HUES64 (cell line): ENCODE data around the gene PARD3.
A peak's percentile ranks its signal among the peaks of the same experiment; 100 is the strongest.

Experiments
- H3K27ac ChIP-seq: 2 replicates; pipeline ENCODE4 v1.7.0; 2013; ENCODE audit warnings: low read depth, low read length, inconsistent platforms
- H3K27me3 ChIP-seq: 2 replicates; pipeline ENCODE4 v1.6.1; 2013; ENCODE audit warnings: mild to moderate bottlenecking, low read length; ENCODE audit not compliant: insufficient read depth
- H3K36me3 ChIP-seq: 2 replicates; pipeline ENCODE4 v1.6.1; 2013; ENCODE audit warnings: mild to moderate bottlenecking, low read length; ENCODE audit not compliant: insufficient read depth
- H3K4me1 ChIP-seq: 2 replicates; pipeline ENCODE4 v1.6.1; 2013; ENCODE audit warnings: mild to moderate bottlenecking, low read length, moderate library complexity; ENCODE audit not compliant: insufficient read depth
- H3K4me3 ChIP-seq: 2 replicates; pipeline ENCODE4 v1.5.1; 2013; ENCODE audit warnings: mild to moderate bottlenecking, low read length, moderate library complexity
- H3K9ac ChIP-seq: 2 replicates; pipeline ENCODE4 v1.6.1; 2013; ENCODE audit warnings: mild to moderate bottlenecking, low read depth, low read length
- H3K9me3 ChIP-seq: 2 replicates; pipeline ENCODE4 v1.6.1; 2013; ENCODE audit warnings: low read depth, low read length; ENCODE audit not compliant: insufficient read depth
- WGBS: fragments of 150-250, 120-280 bp; methylation state at CpG from one replicate; pipeline ENCODE4 v1.1.7; 2013; ENCODE audit warnings: missing lambda C conversion rate; 5-methylcytosine and 5-hydroxymethylcytosine counted together

PARD3 gene

GRCh38 chr10:34656661-34657060 lies 158.4 kb downstream of the PARD3 start:
- Histone ChIP-seq H3K9me3 (no peaks in the 10 kb centered on the region), H3K4me1 (peaks cover 59% of the 10 kb centered on the region), H3K36me3 (no peaks in the 10 kb centered on the region), H3K4me3 (no peak overlapping the region), H3K9ac (no peak overlapping the region), H3K27me3 (no peaks in the 10 kb centered on the region), H3K27ac (no peak overlapping the region; the same call in 1 of the 2 replicates)
- 50% methylated on average over 4 of the region's 4 CpGs for WGBS

GRCh38 chr10:34655286-34656170 lies 159.6 kb downstream of the PARD3 start:
- Histone ChIP-seq H3K27me3 (no peaks in the 10 kb centered on the region), H3K4me3 (no peak overlapping the region), H3K9me3 (no peaks in the 10 kb centered on the region), H3K4me1 (peaks cover 67% of the 10 kb centered on the region), H3K9ac (no peak overlapping the region), H3K27ac (peak overlapping the region; percentile 55; the same call in 1 of the 2 replicates), H3K36me3 (no peaks in the 10 kb centered on the region)
- 27% methylated on average over 4 of the region's 6 CpGs for WGBS

- 95% methylated on average over 3 of the region's 3 CpGs for WGBS
- no peaks in the 10 kb centered on the region for H3K36me3 ChIP-seq
- no peaks in the 10 kb centered on the region for H3K9me3 ChIP-seq
- H3K9ac ChIP-seq, result no peak overlapping the region
- no peaks in the 10 kb centered on the region for H3K27me3 ChIP-seq
- peaks cover 61% of the 10 kb centered on the region for H3K4me1 ChIP-seq
- no peak overlapping the region for H3K4me3 ChIP-seq
- no peak overlapping the region for H3K27ac ChIP-seq
Observed at GRCh38 chr10:34654211-34654610, 160.9 kb downstream of the PARD3 start.

GRCh38 chr10:34653530-34653929 lies 161.6 kb downstream of the PARD3 start:
- Histone ChIP-seq H3K4me1 (peaks cover 58% of the 10 kb centered on the region), H3K9me3 (no peaks in the 10 kb centered on the region), H3K9ac (no peak overlapping the region), H3K36me3 (no peaks in the 10 kb centered on the region), H3K4me3 (no peak overlapping the region), H3K27ac (no peak overlapping the region), H3K27me3 (no peaks in the 10 kb centered on the region)
- WGBS, result 99% methylated on average over 4 of the region's 4 CpGs

DNA sequence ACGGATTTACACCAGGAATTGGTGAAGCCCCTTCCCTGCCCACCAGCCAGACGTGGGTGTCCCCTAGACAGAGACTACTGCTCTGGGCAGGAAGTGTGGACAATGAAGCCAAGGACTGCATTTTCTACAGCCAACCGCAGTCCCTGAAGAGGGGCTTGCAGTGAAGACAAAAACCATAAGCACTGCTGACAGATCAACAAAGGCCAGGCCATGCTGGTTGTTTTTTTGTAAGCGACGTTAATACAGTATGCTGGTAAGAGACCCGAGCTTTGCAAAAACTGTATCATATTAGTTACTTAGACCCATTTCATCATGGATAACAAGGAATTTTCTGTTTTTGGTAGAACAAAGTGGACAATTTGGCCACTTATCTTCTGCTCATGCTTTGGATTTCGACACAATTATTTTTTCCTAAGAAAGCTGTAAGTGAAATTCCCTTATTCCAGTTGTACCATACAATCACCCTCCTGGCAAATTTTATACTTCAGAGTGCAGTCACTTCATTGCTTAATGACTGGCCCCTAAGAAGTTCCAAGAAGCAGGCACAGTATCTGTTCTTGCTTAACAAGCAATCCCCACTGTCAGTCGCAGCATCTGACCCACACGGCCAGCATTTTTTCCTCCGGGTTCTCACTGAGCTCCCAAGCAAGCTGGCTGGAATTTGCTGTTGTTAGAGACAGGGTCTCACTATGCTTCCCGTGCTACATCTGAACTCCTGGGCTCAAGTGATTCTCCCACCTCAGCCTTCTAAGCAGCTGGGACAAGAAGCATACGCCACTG lies 163.5 kb downstream of the PARD3 start:
- Histone ChIP-seq H3K9ac (no peak overlapping the region), H3K9me3 (no peaks in the 10 kb centered on the region), H3K36me3 (no peaks in the 10 kb centered on the region), H3K27ac (peak overlapping the region; percentile 34; the same call in 1 of the 2 replicates), H3K4me1 (peaks cover 51% of the 10 kb centered on the region), H3K27me3 (no peaks in the 10 kb centered on the region), H3K4me3 (no peak overlapping the region)
- 61% methylated on average over 12 of the region's 12 CpGs for WGBS

- Histone ChIP-seq H3K9me3 (no peaks in the 10 kb centered on the region), H3K27me3 (no peaks in the 10 kb centered on the region), H3K9ac (no peak overlapping the region), H3K4me1 (peaks cover 36% of the 10 kb centered on the region), H3K4me3 (no peak overlapping the region), H3K27ac (no peak overlapping the region), H3K36me3 (no peaks in the 10 kb centered on the region)
- 94% methylated on average over 8 of the region's 8 CpGs for WGBS
Observed at GRCh38 chr10:34650156-34650555, 164.9 kb downstream of the PARD3 start.

DNA sequence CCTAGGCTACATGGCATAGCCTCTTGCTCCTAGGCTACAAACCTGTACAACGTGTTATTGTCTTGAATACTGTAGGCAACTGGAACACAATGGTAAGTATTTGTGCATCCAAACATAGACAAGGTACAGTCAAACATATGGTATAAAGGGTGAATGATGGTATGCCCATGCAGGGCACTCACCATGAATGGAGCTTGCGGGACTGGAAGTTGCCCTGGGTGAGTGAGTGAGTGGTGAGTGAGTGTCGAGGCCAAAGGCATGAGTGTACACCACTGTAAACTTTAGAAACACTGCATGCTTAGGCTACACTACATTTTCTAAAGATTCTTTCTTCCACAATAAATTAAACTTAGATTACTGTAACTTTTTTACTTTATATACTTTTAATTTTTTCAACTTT lies 165.7 kb downstream of the PARD3 start:
- Histone ChIP-seq H3K27ac (no peak overlapping the region), H3K9me3 (no peaks in the 10 kb centered on the region), H3K36me3 (no peaks in the 10 kb centered on the region), H3K9ac (no peak overlapping the region), H3K4me1 (peaks cover 33% of the 10 kb centered on the region), H3K27me3 (no peaks in the 10 kb centered on the region), H3K4me3 (no peak overlapping the region)
- 100% methylated on average over 3 of the region's 3 CpGs for WGBS

DNA sequence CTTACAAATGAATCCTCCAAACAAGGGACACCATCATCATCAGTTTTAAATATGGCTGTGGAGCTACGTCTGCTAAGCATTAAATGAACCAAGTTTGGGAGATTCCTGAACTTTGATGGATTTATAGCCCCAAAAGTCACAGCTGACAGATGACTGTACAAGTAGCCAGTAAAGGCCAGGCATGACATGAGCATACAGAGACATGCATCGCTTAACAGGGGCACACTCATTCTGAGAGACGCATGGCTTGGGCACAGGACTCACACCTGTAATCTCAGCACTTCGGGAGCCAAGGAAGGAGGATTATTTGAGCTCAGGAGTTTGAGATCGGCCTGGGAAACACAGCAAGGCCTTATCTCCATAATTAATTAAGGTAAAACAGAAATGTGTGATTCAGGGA lies 166.2 kb downstream of the PARD3 start:
- no peak overlapping the region for H3K9ac ChIP-seq
- peaks cover 33% of the 10 kb centered on the region for H3K4me1 ChIP-seq
- H3K27me3 ChIP-seq, result no peaks in the 10 kb centered on the region
- H3K4me3 ChIP-seq, result no peak overlapping the region
- 88% methylated on average over 5 of the region's 5 CpGs for WGBS
- H3K36me3 ChIP-seq, result no peaks in the 10 kb centered on the region
- H3K27ac ChIP-seq, result no peak overlapping the region
- H3K9me3 ChIP-seq, result no peaks in the 10 kb centered on the region

- Histone ChIP-seq H3K4me3 (no peak overlapping the region), H3K36me3 (no peaks in the 10 kb centered on the region), H3K9me3 (no peaks in the 10 kb centered on the region), H3K9ac (no peak overlapping the region), H3K27me3 (no peaks in the 10 kb centered on the region), H3K27ac (no peak overlapping the region), H3K4me1 (peaks cover 28% of the 10 kb centered on the region)
- 84% methylated on average over 12 of the region's 12 CpGs for WGBS
Observed at GRCh38 chr10:34647875-34648865, 166.9 kb downstream of the PARD3 start.

DNA sequence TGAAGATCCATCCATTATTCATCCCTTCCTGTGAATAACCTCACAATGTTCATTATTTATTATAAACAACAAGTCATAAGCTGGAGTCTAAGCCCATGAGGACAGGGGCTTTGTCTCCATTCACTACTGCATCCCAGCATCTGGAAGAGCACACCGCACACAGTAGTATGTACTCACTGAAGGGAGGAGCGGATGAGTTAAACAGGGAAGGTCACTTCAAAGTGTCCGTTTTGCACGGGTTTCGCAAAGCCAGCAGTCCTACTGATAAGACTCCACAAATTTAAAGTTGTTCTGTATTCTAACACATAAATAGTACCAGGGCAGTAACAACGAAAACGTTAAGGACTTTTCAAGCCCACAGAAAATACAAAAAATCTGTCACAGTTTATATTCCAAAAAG lies 167.9 kb downstream of the PARD3 start:
- Histone ChIP-seq H3K4me1 (peaks cover 18% of the 10 kb centered on the region), H3K9me3 (no peaks in the 10 kb centered on the region), H3K27me3 (no peaks in the 10 kb centered on the region), H3K4me3 (no peak overlapping the region), H3K36me3 (no peaks in the 10 kb centered on the region), H3K9ac (no peak overlapping the region), H3K27ac (no peak overlapping the region)
- WGBS, result 96% methylated on average over 7 of the region's 7 CpGs
